NK-92 (cell line): Measurements from ENCODE around the gene SRPK2.
"Not testable (repeated sequence)": the region's sequence is repeated elsewhere in the genome, so short reads cannot be mapped to it uniquely, and the experiment has no call there.

Source experiments
- DNase-seq: peaks from one replicate; lab custom pipeline; 2025; ENCODE audit not compliant: unreplicated experiment; lab: John Stamatoyannopoulos, UW

The SRPK2 gene

GRCh38 chr7:105388356-105389087 is at the start of gene SRPK2:
SRPK2 (minus strand) TSS chr7:105388921.
- DNase-seq = no peak

- DNase-seq = no peak
These were observed 49.5 kb upstream of the SRPK2 start for GRCh38 chr7:105438254-105438653.

- DNase-seq = not testable (repeated sequence)
These were observed 48.6 kb upstream of the SRPK2 start for GRCh38 chr7:105437356-105437755.

- no peak for DNase-seq
These were observed 41.3 kb upstream of the SRPK2 start for GRCh38 chr7:105429746-105430612.

- DNase-seq = no peak
These were observed 38.0 kb upstream of the SRPK2 start for GRCh38 chr7:105426606-105427146.

- no peak for DNase-seq
These were observed 35.3 kb upstream of the SRPK2 start for GRCh38 chr7:105423987-105424386.

- DNase-seq = no peak
These were observed 25.2 kb upstream of the SRPK2 start for GRCh38 chr7:105413887-105414437.

- not testable (repeated sequence) for DNase-seq
These were observed 22.1 kb upstream of the SRPK2 start for GRCh38 chr7:105410774-105411173.

- not testable (repeated sequence) for DNase-seq
These were observed 21.1 kb upstream of the SRPK2 start for GRCh38 chr7:105409775-105410174.

- no peak for DNase-seq
These were observed 20.2 kb upstream of the SRPK2 start for GRCh38 chr7:105408791-105409410.

- no peak for DNase-seq
These were observed 14.4 kb upstream of the SRPK2 start for GRCh38 chr7:105403128-105403527.

GRCh38 chr7:105402221-105403095 is 13.7 kb upstream of the SRPK2 start:
- no peak for DNase-seq

GRCh38 chr7:105399043-105399725 is 10.5 kb upstream of the SRPK2 start:
- no peak for DNase-seq

GRCh38 chr7:105396566-105396965 is 7.8 kb upstream of the SRPK2 start:
- no peak for DNase-seq

- no peak for DNase-seq
These were observed 2.7 kb upstream of the SRPK2 start for GRCh38 chr7:105391429-105391828.

GRCh38 chr7:105389889-105390288 is 1.2 kb upstream of the SRPK2 start:
- no peak for DNase-seq

GRCh38 chr7:105389088-105389650 is 448 bp upstream of the SRPK2 start:
- no peak for DNase-seq

- no peak for DNase-seq
These were observed 989 bp downstream of the SRPK2 start for GRCh38 chr7:105387508-105388355.
